AG09309 (cell line): ENCODE results near the gene OR5AK2.
"Not testable (repeated sequence)": the region's sequence is repeated elsewhere in the genome, so short reads cannot be mapped to it uniquely, and the experiment has no call there.

ENCODE experiments used
- DNase-seq: peaks from one replicate; pipeline ENCODE4 v3.0.0-alpha.2; 2010; ENCODE audit warnings: low read depth
- H3K4me3 ChIP-seq: 2 replicates; pipeline ENCODE4 v1.5.1; 2011; ENCODE audit warnings: mild to moderate bottlenecking, low read depth, low read length, moderate library complexity; ENCODE audit not compliant: control insufficient read depth
- CTCF ChIP-seq: IDR thresholded peaks from 2 replicates; pipeline ENCODE4 v1.5.1; 2011; ENCODE audit warnings: mild to moderate bottlenecking, low read depth, low read length, inconsistent platforms; ENCODE audit not compliant: insufficient read depth, control insufficient read depth; ENCODE audit errors: missing control alignments

OR5AK2 gene, protein sequence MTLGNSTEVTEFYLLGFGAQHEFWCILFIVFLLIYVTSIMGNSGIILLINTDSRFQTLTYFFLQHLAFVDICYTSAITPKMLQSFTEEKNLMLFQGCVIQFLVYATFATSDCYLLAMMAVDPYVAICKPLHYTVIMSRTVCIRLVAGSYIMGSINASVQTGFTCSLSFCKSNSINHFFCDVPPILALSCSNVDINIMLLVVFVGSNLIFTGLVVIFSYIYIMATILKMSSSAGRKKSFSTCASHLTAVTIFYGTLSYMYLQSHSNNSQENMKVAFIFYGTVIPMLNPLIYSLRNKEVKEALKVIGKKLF

DNA sequence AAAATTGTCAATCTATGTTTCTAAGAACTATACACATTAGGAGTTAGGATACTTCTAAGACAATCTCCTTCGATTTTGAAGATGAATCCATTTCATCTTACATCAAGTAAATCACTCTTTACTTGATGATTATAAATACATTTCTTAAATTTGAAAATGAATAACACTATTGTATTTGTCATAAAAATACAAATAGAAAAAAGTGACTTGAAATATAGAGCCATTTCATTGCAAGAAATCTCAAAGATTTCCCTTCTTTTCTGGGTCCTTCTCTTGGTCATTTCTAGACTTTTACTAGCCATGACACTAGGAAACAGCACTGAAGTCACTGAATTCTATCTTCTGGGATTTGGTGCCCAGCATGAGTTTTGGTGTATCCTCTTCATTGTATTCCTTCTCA lies at the start of gene OR5AK2:
TSS of gene OR5AK2 (plus strand) at position 301 of the 400 bp plus-strand sequence. CDS start at position 301, 0 bp downstream.
- H3K4me3 ChIP-seq: no peak within 1 kb of the TSS
- no peak for TF ChIP-seq CTCF
- no peak for DNase-seq

DNA sequence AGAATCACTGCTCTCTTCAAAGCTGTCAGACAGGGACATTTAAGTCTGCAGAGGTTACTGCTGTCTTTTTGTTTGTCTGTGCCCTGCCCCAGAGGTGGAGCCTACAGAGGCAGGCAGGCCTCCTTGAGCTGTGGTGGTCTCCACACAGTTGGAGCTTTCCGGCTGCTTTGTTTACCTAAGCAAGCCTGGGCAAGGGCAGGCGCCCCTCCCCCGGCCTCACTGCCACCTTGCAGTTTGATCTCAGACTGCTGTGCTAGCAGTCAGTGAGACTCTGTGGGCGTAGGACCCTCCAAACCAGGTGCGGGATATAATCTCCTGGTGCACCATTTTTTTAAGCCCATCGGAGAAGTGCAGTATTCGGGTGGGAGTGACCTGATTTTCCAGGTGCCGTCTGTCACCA lies 43.2 kb upstream of the OR5AK2 start:
- H3K4me3 ChIP-seq, DNase-seq: not testable (repeated sequence)

DNA sequence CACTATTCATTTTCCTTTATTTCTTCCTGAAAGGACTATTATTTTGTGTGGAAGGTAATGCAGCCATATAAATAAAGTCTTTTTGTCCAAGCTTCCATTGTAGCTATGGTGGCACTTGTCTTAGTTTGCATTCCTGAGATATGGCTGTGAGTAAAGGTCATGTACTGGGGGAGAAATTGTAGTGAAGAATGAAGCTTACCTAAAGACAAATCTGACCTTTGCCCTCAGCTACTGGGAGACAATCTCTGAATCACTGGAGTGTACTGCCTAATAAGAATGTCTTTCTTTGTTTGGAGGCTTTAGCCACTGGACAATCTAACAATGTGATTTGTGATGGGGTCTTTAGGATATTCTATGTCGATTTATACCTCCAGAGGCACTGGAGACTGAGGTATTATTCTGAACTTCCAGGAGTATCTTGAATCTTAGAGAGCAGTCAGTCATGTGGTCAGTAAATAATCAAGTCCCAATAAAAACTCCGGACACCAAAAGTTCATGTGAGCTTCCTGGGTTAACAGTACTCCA lies 39.7 kb upstream of the OR5AK2 start:
- no peak overlapping the region for H3K4me3 ChIP-seq
- TF ChIP-seq CTCF: no peak
- no peak for DNase-seq

GRCh38 chr11:56950510-56950909 lies 38.2 kb upstream of the OR5AK2 start:
- no peak overlapping the region for H3K4me3 ChIP-seq
- no peak for DNase-seq
- TF ChIP-seq CTCF: no peak

GRCh38 chr11:56953907-56954306 lies 34.8 kb upstream of the OR5AK2 start:
- not testable (repeated sequence) for H3K4me3 ChIP-seq, DNase-seq

DNA sequence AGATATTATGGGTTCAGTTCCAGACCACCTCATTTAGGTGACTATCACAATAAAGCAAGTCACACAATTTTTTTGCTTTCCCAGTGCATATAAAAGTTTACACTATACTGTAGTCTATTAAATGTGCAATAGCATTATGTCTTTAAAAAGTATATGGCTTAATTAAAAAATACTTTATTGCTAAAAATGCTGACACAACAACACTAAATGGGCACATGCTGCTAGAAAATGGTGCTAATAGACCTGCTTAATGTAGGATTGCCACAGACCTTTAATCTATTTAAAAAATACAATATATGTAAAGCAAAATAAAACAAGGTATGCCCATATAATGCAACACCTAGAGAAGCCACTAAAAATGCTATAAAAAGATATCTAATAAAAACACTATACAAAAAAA lies 27.1 kb upstream of the OR5AK2 start:
- no peak overlapping the region for H3K4me3 ChIP-seq
- TF ChIP-seq CTCF: no peak
- DNase-seq: no peak

GRCh38 chr11:56967726-56968125 lies 21.0 kb upstream of the OR5AK2 start:
- DNase-seq: no peak
- TF ChIP-seq CTCF: no peak
- no peak overlapping the region for H3K4me3 ChIP-seq

DNA sequence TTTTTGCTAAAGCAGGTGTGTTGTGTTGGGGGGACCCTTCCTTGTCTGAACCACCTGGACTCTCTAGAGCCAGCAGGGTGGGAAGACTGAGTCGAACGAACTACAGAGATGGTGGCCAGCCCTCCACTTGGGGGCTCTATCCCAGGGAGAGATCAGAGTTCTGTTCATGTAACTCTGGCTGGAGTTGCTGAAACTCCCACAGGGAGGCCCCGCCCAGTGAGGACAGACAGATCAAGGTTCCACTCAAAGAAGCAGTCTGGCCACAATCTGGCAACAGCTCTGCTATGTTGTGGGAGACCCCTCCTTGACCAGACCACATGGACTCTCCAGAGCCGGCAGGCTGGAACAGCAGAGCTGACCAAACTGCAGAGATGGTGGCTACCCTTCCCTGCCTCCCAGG lies 20.2 kb upstream of the OR5AK2 start:
- no peak for TF ChIP-seq CTCF
- DNase-seq: no peak
- no peak overlapping the region for H3K4me3 ChIP-seq
